Neuronal stem cell (in vitro differentiated cells): Measurements from ENCODE around the gene OR10A4.
A peak's percentile ranks its signal among the peaks of the same experiment; 100 is the strongest.

Experiments used
- DNase-seq: peaks from one replicate; pipeline ENCODE4 v3.0.0-alpha.2; 2013; ENCODE audit warnings: low spot score
- H2AFZ ChIP-seq: one replicate; pipeline ENCODE4 v1.6.1; 2013; ENCODE audit warnings: mild to moderate bottlenecking, low read length, inconsistent platforms
- H2AK5ac ChIP-seq: 2 replicates; pipeline ENCODE4 v1.6.1; 2013; ENCODE audit warnings: low read depth, mild to moderate bottlenecking, inconsistent platforms, low read length, moderate library complexity, mixed read lengths
- H2BK120ac ChIP-seq: 2 replicates; pipeline ENCODE4 v1.6.1; 2013; ENCODE audit warnings: low read depth, mild to moderate bottlenecking, inconsistent platforms, low read length, moderate library complexity, mixed read lengths
- H2BK12ac ChIP-seq: one replicate; pipeline ENCODE4 v1.6.1; 2013; ENCODE audit warnings: low read length, inconsistent platforms
- H2BK15ac ChIP-seq: 2 replicates; pipeline ENCODE4 v1.6.1; 2013; ENCODE audit warnings: mild to moderate bottlenecking, low read length, inconsistent platforms, mixed read lengths
- H2BK5ac ChIP-seq: one replicate; pipeline ENCODE4 v1.6.1; 2013; ENCODE audit warnings: inconsistent platforms, mild to moderate bottlenecking, low read length, moderate library complexity
- H3K14ac ChIP-seq: one replicate; pipeline ENCODE4 v1.6.1; 2013; ENCODE audit warnings: low read length, inconsistent platforms
- H3K18ac ChIP-seq: 2 replicates; pipeline ENCODE4 v1.6.1; 2013; ENCODE audit warnings: low read length, inconsistent platforms
- H3K23ac ChIP-seq: 2 replicates; pipeline ENCODE4 v1.6.1; 2013; ENCODE audit warnings: low read depth, mild to moderate bottlenecking, mixed read lengths, low read length, inconsistent platforms; ENCODE audit not compliant: poor library complexity
- H3K27ac ChIP-seq: replicated peaks from 3 replicates; pipeline ENCODE4 v1.5.1; 2013; ENCODE audit warnings: low read length, inconsistent platforms
- H3K27me3 ChIP-seq, 3 experiments: 2 replicates each; pipeline ENCODE4 v1.6.1; 2013; ENCODE audit warnings: low read length in 3 of 3, mild to moderate bottlenecking in 2 of 3, inconsistent platforms in 1 of 3, low read depth in 1 of 3, mixed read lengths in 1 of 3, moderate library complexity in 1 of 3; ENCODE audit not compliant: control insufficient read depth in 3 of 3, insufficient read depth in 3 of 3
- H3K36me3 ChIP-seq, 2 donors: replicated peaks in 1 of 2; 2 replicates each; pipeline ENCODE4 v1.6.1; 2013; ENCODE audit warnings: low read length in 2 of 2; ENCODE audit not compliant: control insufficient read depth in 2 of 2, insufficient read depth in 2 of 2
- H3K4ac ChIP-seq: 2 replicates; pipeline ENCODE4 v1.6.1; 2013; ENCODE audit warnings: inconsistent platforms, mild to moderate bottlenecking, low read length, moderate library complexity
- H3K4me1 ChIP-seq, 2 donors: 1 replicate in 1 of 2; 2 replicates in 1 of 2; pipeline ENCODE4 v1.6.1; 2013; ENCODE audit warnings: low read length in 2 of 2, low read depth in 1 of 2; ENCODE audit not compliant: control insufficient read depth in 2 of 2, insufficient read depth in 1 of 2
- H3K4me2 ChIP-seq: one replicate; pipeline ENCODE4 v1.6.1; 2013; ENCODE audit warnings: mild to moderate bottlenecking, low read length, inconsistent platforms; ENCODE audit not compliant: insufficient read depth, poor library complexity, severe bottlenecking
- H3K4me3 ChIP-seq, 2 donors: 2 replicates each; pipeline ENCODE4 v1.5.1; 2013; ENCODE audit warnings: low read length in 2 of 2, mild to moderate bottlenecking in 2 of 2, inconsistent platforms in 1 of 2, moderate library complexity in 1 of 2
- H3K79me1 ChIP-seq: one replicate; pipeline ENCODE4 v1.6.1; 2013; ENCODE audit warnings: low read depth, mild to moderate bottlenecking, inconsistent platforms, low read length, moderate library complexity
- H3K9ac ChIP-seq: one replicate; pipeline ENCODE4 v1.6.1; 2013; ENCODE audit warnings: mild to moderate bottlenecking, low read depth, low read length, inconsistent platforms; ENCODE audit not compliant: poor library complexity
- H3K9me3 ChIP-seq, 2 donors: replicated peaks in 1 of 2; 2 replicates each; pipeline versions ENCODE3 to v1.6.1; 2013; ENCODE audit warnings: low read length in 2 of 2, mild to moderate bottlenecking in 2 of 2, inconsistent platforms in 1 of 2, low read depth in 1 of 2, mixed read lengths in 1 of 2, moderate library complexity in 1 of 2; ENCODE audit not compliant: control insufficient read depth in 2 of 2, insufficient read depth in 1 of 2
- H4K8ac ChIP-seq: one replicate; pipeline ENCODE4 v1.6.1; 2013; ENCODE audit warnings: low read depth, mild to moderate bottlenecking, inconsistent platforms, low read length, moderate library complexity
- H4K91ac ChIP-seq: one replicate; pipeline ENCODE4 v1.6.1; 2013; ENCODE audit warnings: low read length, low read depth, mild to moderate bottlenecking, inconsistent platforms; ENCODE audit not compliant: poor library complexity
- WGBS, 2 donors: extraction: QIAGEN DNeasy Blood & Tissue Kit; methylation state at CpG; one replicate each; pipeline ENCODE4 v1.1.7; 2013; ENCODE audit warnings: missing lambda C conversion rate in 2 of 2, mixed read lengths in 1 of 2; ENCODE audit not compliant: insufficient read length in 2 of 2, insufficient replicate concordance in 1 of 2; ENCODE audit errors: extremely low coverage in 2 of 2; 5-methylcytosine and 5-hydroxymethylcytosine counted together

The OR10A4 gene

DNA sequence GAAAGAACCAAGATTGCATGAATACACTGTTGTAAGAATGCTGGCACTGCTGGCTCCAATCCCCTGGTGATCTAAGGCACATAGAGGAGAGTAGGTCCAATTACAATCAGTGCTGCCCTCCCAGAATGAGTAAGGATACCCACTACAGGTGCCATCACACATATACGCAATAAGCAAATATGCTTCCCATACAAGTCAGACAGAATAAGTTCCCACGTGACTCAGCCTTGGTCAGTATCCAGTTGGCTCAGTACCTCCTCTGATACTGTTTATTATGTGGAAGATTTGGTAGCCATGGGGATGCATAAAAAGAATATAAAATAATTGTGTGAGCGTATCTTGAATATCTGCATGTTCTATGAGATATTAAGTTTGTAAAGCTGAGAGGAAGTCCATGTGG lies 35.5 kb downstream of the OR10A4 start:
- DNase-seq = no peak
- no peak overlapping the region for H4K8ac ChIP-seq
- H3K79me1 ChIP-seq = no peaks in the 10 kb centered on the region
- H2BK12ac ChIP-seq = no peak overlapping the region
- H3K23ac ChIP-seq = no peak overlapping the region
- no peak overlapping the region for H3K27ac ChIP-seq
- H3K4me3 ChIP-seq = no peak overlapping the region
- no peak overlapping the region for H3K4ac ChIP-seq
- no peak overlapping the region for H3K14ac ChIP-seq
- no peak overlapping the region for H2BK120ac ChIP-seq
- H3K27me3 ChIP-seq = no peaks in the 10 kb centered on the region
- H3K4me2 ChIP-seq = no peak overlapping the region
- no peak overlapping the region for H3K9ac ChIP-seq
- H3K18ac ChIP-seq = no peak overlapping the region
- no peak overlapping the region for H2AK5ac ChIP-seq
- no peaks in the 10 kb centered on the region for H3K36me3 ChIP-seq
- no peak overlapping the region for H2BK15ac ChIP-seq
- no peaks in the 10 kb centered on the region for H3K4me1 ChIP-seq
- H4K91ac ChIP-seq = no peak overlapping the region
- H3K9me3 ChIP-seq = no peaks in the 10 kb centered on the region
- no peak overlapping the region for H2AFZ ChIP-seq
- 100% methylated on average over 1 of the region's 3 CpGs; no CpG with 5 or more reads in 1 of the 2 donors for WGBS, 2 donors
- no peak overlapping the region for H2BK5ac ChIP-seq

DNA sequence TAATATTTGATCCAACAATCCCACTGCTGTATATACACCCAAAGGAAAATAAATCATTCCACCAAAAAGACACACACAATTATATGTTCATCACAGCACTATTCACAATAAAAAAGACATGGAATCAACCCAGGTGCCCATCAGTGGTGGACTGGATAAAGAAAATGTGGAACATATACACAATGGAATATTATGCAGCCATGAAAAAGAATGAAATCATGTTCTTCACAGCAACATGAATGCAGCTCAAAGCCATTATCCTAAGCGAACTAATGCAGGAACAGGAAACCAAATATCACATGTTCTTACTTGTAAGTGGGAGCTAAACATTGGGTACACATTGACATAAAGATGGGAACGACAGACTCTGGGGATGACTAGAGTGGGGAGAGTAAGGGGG lies 43.3 kb downstream of the OR10A4 start:
- Histone ChIP-seq H3K27me3 (no peaks in the 10 kb centered on the region), H4K8ac (no peak overlapping the region), H3K4me2 (no peak overlapping the region), H3K4ac (no peak overlapping the region), H2BK120ac (no peak overlapping the region), H3K27ac (no peak overlapping the region), H3K36me3 (no peaks in the 10 kb centered on the region), H2AFZ (no peak overlapping the region), H4K91ac (no peak overlapping the region), H3K4me1 (no peaks in the 10 kb centered on the region), H3K18ac (no peak overlapping the region), H2BK12ac (no peak overlapping the region), H3K9me3 (no peaks in the 10 kb centered on the region), H3K79me1 (no peaks in the 10 kb centered on the region), H2AK5ac (no peak overlapping the region), H3K14ac (no peak overlapping the region), H3K23ac (no peak overlapping the region), H3K9ac (no peak overlapping the region), H3K4me3 (no peak overlapping the region), H2BK15ac (no peak overlapping the region), H2BK5ac (no peak overlapping the region)
- DNase-seq = no peak
- WGBS, 2 donors = no CpG with 5 or more reads among the region's 2 CpGs

GRCh38 chr11:6920702-6921101 lies 44.3 kb downstream of the OR10A4 start, which contains the start of gene OR2D3:
Gene OR2D3 (plus strand): TSS chr11:6921002. CDS start chr11:6921002, 0 bp downstream.
- Histone ChIP-seq H3K27ac (no peak within 1 kb of the TSS), H2BK5ac (no peak within 1 kb of the TSS), H2BK12ac (no peak within 1 kb of the TSS), H2AFZ (no peak within 1 kb of the TSS), H4K8ac (no peak within 1 kb of the TSS), H3K4me3 (no peak within 1 kb of the TSS), H3K9ac (no peak within 1 kb of the TSS), H2BK120ac (no peak within 1 kb of the TSS), H3K4ac (no peak within 1 kb of the TSS), H3K79me1 (no peaks in the 10 kb centered on the region), H3K18ac (no peak within 1 kb of the TSS), H3K23ac (no peak within 1 kb of the TSS), H4K91ac (no peak within 1 kb of the TSS), H3K14ac (no peak within 1 kb of the TSS), H3K4me2 (no peak within 1 kb of the TSS), H3K36me3 (no peaks in the 10 kb centered on the region), H3K27me3 (no peaks in the 10 kb centered on the region), H3K4me1 (peaks cover 0 to 2% of the 10 kb centered on the region in 2 donors), H2BK15ac (no peak within 1 kb of the TSS), H2AK5ac (no peak within 1 kb of the TSS), H3K9me3 (no peaks in the 10 kb centered on the region)
- WGBS, 2 donors = no CpG with 5 or more reads among the region's 1 CpG
- no peak for DNase-seq

DNA sequence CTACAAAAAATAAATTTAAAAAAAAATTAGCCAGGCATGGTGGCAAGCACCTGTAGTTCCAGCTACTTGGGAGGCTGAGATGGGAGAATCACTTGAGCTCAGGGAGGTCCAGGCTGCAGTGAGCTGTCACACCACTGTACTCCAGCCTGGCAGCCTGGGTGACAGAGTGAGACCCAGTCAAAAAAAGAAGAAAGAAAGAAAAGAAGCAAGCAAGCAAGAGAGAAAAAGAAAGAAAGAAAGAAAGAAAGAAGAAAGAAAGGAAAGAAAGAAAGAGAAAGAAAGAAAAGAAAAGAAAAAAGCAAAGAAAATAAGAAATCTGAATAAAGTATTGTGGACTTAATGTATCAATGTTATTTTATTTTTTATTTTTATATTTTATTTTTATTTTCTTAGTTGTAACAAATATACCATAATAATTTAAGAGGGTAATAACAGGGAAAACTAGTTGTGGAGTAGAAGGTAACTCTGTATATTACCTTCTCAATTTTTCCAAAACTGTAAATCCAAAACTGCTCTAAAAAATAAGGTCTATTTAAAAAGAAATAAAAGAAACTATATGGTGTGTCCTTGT lies 48.7 kb downstream of the OR10A4 start:
- no peak for DNase-seq
- Histone ChIP-seq H3K14ac (no peak overlapping the region), H2BK15ac (no peak overlapping the region), H3K4me3 (no peak overlapping the region), H3K36me3 (peaks cover 0 to 4% of the 10 kb centered on the region in 2 donors), H4K91ac (no peak overlapping the region), H2AFZ (peak overlapping the region; percentile 96), H2AK5ac (no peak overlapping the region), H2BK5ac (no peak overlapping the region), H2BK12ac (no peak overlapping the region), H3K4me1 (peaks cover 0 to 11% of the 10 kb centered on the region in 2 donors), H3K23ac (no peak overlapping the region), H2BK120ac (no peak overlapping the region), H3K9me3 (no peaks in the 10 kb centered on the region), H4K8ac (no peak overlapping the region), H3K18ac (no peak overlapping the region), H3K27ac (no peak overlapping the region), H3K4me2 (no peak overlapping the region), H3K9ac (no peak overlapping the region), H3K4ac (no peak overlapping the region), H3K79me1 (peaks cover 2% of the 10 kb centered on the region), H3K27me3 (no peaks in the 10 kb centered on the region)
